Hypothalamus (tissue), 51 donors: Measurements from ENCODE around the gene KLK10.
A peak's percentile ranks its signal among the peaks of the same experiment; 100 is the strongest.
"Not testable (repeated sequence)": the region's sequence is repeated elsewhere in the genome, so short reads cannot be mapped to it uniquely, and the experiment has no call there.

ENCODE experiments used
- DNase-seq, 51 donors: peaks; one replicate each; lab custom pipeline; 2025; lab: John Stamatoyannopoulos, UW

The KLK10 gene

GRCh38 chr19:50972795-50973376 lies 46.6 kb downstream of the KLK10 start:
- no peak for DNase-seq

- DNase-seq: not testable (repeated sequence)
These were observed 49.7 kb downstream of the KLK10 start for GRCh38 chr19:50969810-50970209.

- peak in 49 of 51 donors; percentile 7 to 92 (median 71) for DNase-seq
These were observed 50.1 kb downstream of the KLK10 start, which contains the start of gene KLK6 for GRCh38 chr19:50969413-50969760. Gene KLK6 (minus strand): TSS chr19:50969591. CDS start chr19:50968104, 1,487 bp downstream.

- peak in 2 of 51 donors; percentile 18 to 44 for DNase-seq
These were observed 50.6 kb downstream of the KLK10 start for GRCh38 chr19:50968716-50969412.

GRCh38 chr19:50967929-50968715 lies 51.4 kb downstream of the KLK10 start:
- peak in 7 of 51 donors; percentile 5 to 50 (median 30) for DNase-seq

GRCh38 chr19:50964266-50964665 lies 55.2 kb downstream of the KLK10 start:
- DNase-seq: no peak

GRCh38 chr19:50963381-50963780 lies 56.1 kb downstream of the KLK10 start:
- DNase-seq: no peak
